Brain microvascular endothelial cell (primary cell): ENCODE measurements around the gene TNS3.

Experiments
- DNase-seq: peaks from one replicate; pipeline ENCODE4 v3.0.0-alpha.2; 2020
- H3K27ac ChIP-seq: fragments of 250-450 bp; sonication (Bioruptor Pico); 2 replicates; pipeline ENCODE4 v1.5.1; 2020; ENCODE audit warnings: mild to moderate bottlenecking, moderate library complexity
- H3K27me3 ChIP-seq: fragments of 250-450 bp; sonication (Bioruptor Pico); replicated peaks from 2 replicates; pipeline ENCODE4 v1.5.1; 2020; ENCODE audit warnings: mild to moderate bottlenecking
- H3K36me3 ChIP-seq: fragments of 250-450 bp; sonication (Bioruptor Pico); replicated peaks from 2 replicates; pipeline ENCODE4 v1.5.1; 2020; ENCODE audit warnings: mild to moderate bottlenecking
- H3K4me3 ChIP-seq: 2 replicates; pipeline ENCODE4 v1.5.1; 2011; ENCODE audit warnings: low read depth, mild to moderate bottlenecking, control low read depth, low read length, moderate library complexity
- CTCF ChIP-seq: IDR thresholded peaks from 2 replicates; pipeline ENCODE4 v1.5.1; 2011; ENCODE audit warnings: low read depth, mild to moderate bottlenecking, moderate library complexity, low read length, control low read depth, inconsistent platforms; ENCODE audit errors: missing control alignments
- in situ Hi-C: cut with HindIII; loops from 2 replicates; pipeline ENCODE4 v1.10.0; 2017; ENCODE audit warnings: low sequenced_read_pairs, low pct_ligation_motif_present

The TNS3 gene

DNA sequence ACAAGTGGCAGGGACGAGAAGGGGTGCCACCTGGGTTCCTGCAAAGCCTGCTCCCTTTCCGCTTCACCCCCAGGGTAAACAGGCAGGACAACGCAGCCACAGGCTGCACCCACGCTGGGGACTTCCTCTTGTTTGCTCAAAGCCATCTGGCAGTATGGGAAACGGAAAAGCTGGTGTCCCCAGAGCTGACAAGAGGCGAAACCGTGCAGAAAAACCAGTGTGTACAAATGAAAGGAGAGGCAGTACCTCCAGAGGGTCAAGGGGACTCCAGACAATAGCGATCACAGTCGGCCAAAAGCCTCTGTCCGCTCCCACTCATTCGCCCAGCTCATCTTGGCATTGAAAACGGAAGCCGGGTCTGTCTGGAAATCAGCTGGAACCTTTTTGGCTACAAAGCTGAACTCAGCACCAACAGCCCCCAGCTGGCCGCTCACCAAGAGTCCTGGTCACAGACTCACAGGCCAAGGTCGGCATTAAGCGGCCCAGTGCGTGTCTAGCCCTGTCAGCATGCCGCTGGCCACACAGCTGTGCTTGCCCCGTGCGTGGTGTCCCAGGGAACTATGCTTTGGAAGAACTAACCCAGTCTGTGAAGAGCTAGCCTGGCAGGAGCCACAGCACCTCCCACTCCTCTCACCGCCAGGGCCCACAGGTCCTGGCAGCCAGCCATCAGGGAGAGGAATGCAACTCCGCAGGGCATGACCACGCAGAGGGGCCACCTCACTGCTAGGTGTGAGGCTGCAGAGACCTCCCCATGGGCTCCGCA is 10.4 kb downstream of the TNS3 start:
- H3K36me3 ChIP-seq = peaks cover 3% of the 10 kb centered on the region
- peak overlapping the region; percentile 79 for H3K27ac ChIP-seq
- no peak overlapping the region for H3K4me3 ChIP-seq
- peak; percentile 14 for TF ChIP-seq CTCF
- in situ Hi-C loops = no loop called here
- DNase-seq = peak; percentile 90
- H3K27me3 ChIP-seq = no peaks in the 10 kb centered on the region

GRCh38 chr7:47570649-47571050 is 11.3 kb downstream of the TNS3 start:
- DNase-seq = no peak
- no peaks in the 10 kb centered on the region for H3K27me3 ChIP-seq
- peaks cover 3% of the 10 kb centered on the region for H3K36me3 ChIP-seq
- H3K4me3 ChIP-seq = no peak overlapping the region
- in situ Hi-C loops = no loop called here
- no peak for TF ChIP-seq CTCF
- peak overlapping the region; percentile 79 for H3K27ac ChIP-seq

GRCh38 chr7:47568547-47568946 is 13.4 kb downstream of the TNS3 start:
- no peak for DNase-seq
- H3K27me3 ChIP-seq = no peaks in the 10 kb centered on the region
- H3K36me3 ChIP-seq = peaks cover 3% of the 10 kb centered on the region
- no peak for TF ChIP-seq CTCF
- H3K27ac ChIP-seq = no peak overlapping the region
- H3K4me3 ChIP-seq = no peak overlapping the region
- in situ Hi-C loops = no loop called here

- in situ Hi-C loops = no loop called here
- Histone ChIP-seq H3K4me3 (no peak overlapping the region), H3K36me3 (peaks cover 3% of the 10 kb centered on the region), H3K27me3 (no peaks in the 10 kb centered on the region), H3K27ac (no peak overlapping the region)
- TF ChIP-seq CTCF = no peak
- DNase-seq = no peak
Measured at GRCh38 chr7:47568056-47568455, 13.9 kb downstream of the TNS3 start.

DNA sequence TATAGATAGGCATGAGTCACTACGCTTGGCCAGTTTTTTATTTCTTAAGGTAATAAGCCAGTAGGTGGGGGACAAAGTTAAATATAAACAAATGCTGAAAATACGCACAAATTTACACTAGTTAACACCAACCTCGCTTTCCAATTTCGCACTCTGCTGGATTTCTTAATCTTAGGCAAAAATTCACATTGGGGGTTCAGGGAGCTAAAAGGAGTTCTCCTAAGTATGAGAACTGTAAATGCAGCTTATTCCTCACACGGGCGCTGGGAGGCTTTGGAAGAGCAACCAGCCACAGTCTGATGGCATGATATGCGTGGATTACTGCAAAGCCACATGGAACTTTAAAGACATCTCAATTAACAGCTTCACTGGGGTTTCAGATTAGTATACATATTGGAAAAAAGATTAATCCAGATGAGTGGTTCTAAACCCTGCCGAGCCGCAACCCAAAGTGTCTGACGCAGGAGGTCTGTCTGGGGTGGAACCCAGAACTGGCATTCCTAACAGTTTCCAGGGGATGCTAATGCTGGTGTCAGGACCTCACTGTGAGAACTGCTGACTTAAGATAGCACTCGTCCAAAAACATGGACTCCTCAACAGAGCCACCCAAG is 16.2 kb downstream of the TNS3 start:
- H3K36me3 ChIP-seq = peaks cover 3% of the 10 kb centered on the region
- in situ Hi-C loops = no loop called here
- TF ChIP-seq CTCF = no peak
- DNase-seq = no peak
- no peak overlapping the region for H3K27ac ChIP-seq
- H3K27me3 ChIP-seq = no peaks in the 10 kb centered on the region
- no peak overlapping the region for H3K4me3 ChIP-seq
